NCI-H2227 (cell line): ENCODE data around the gene SLC26A11.
"Not testable (repeated sequence)": the region's sequence is repeated elsewhere in the genome, so short reads cannot be mapped to it uniquely, and the experiment has no call there.

Experiments
- DNase-seq: peaks from one replicate; lab custom pipeline; 2025; ENCODE audit not compliant: unreplicated experiment; lab: John Stamatoyannopoulos, UW

Gene SLC26A11

GRCh38 chr17:80259457-80260068 is 39.3 kb downstream of the SLC26A11 start:
- no peak for DNase-seq

- peak; percentile 86 for DNase-seq
Measured at GRCh38 chr17:80260069-80260535, 39.9 kb downstream of the SLC26A11 start.

GRCh38 chr17:80260791-80261158 is 40.5 kb downstream of the SLC26A11 start, which contains the start of gene RNF213:
RNF213 (plus strand) TSS chr17:80260852; CDS start chr17:80263682, 2,830 bp downstream.
- DNase-seq, result peak; percentile 65

GRCh38 chr17:80261159-80261894 is 41.1 kb downstream of the SLC26A11 start:
- peak; percentile 60 for DNase-seq

GRCh38 chr17:80261895-80262279 is 41.7 kb downstream of the SLC26A11 start:
- no peak for DNase-seq

- DNase-seq, result no peak
Measured at GRCh38 chr17:80262291-80262690, 42.1 kb downstream of the SLC26A11 start.

GRCh38 chr17:80262775-80263244 is 42.6 kb downstream of the SLC26A11 start:
- no peak for DNase-seq

- DNase-seq, result peak; percentile 90
Measured at GRCh38 chr17:80263253-80264204, 43.3 kb downstream of the SLC26A11 start.

- DNase-seq, result no peak
Measured at GRCh38 chr17:80264205-80265075, 44.2 kb downstream of the SLC26A11 start.

GRCh38 chr17:80265205-80266068 is 45.2 kb downstream of the SLC26A11 start:
- peak; percentile 21 for DNase-seq

GRCh38 chr17:80267391-80267790 is 47.2 kb downstream of the SLC26A11 start:
- DNase-seq, result no peak

- no peak for DNase-seq
Measured at GRCh38 chr17:80268427-80268826, 48.2 kb downstream of the SLC26A11 start.

GRCh38 chr17:80269405-80269807 is 49.2 kb downstream of the SLC26A11 start:
- DNase-seq, result no peak

GRCh38 chr17:80270104-80270503 is 49.9 kb downstream of the SLC26A11 start:
- DNase-seq, result no peak

- peak; percentile 18 for DNase-seq
Measured at GRCh38 chr17:80270836-80271235, 50.6 kb downstream of the SLC26A11 start.

GRCh38 chr17:80272366-80272765 is 52.1 kb downstream of the SLC26A11 start:
- no peak for DNase-seq

- DNase-seq, result no peak
Measured at GRCh38 chr17:80274331-80274730, 54.1 kb downstream of the SLC26A11 start.

- no peak for DNase-seq
Measured at GRCh38 chr17:80274871-80275449, 54.7 kb downstream of the SLC26A11 start.

GRCh38 chr17:80275857-80276256 is 55.6 kb downstream of the SLC26A11 start:
- not testable (repeated sequence) for DNase-seq
